ENCODE measurements around the gene HIBADH. TPM values are rescaled to one million over a fixed set of nuclear protein-coding genes. Genes with fewer than 3 reads are reported as not detected.

The HIBADH gene
- total and polyA plus RNA-seq, 9 of the 15 experiments (the other 6 are each of a cell fraction or from before 2014, with no cell fraction given), result 10.7 to 67.8 (median 36.9) TPM

DNA sequence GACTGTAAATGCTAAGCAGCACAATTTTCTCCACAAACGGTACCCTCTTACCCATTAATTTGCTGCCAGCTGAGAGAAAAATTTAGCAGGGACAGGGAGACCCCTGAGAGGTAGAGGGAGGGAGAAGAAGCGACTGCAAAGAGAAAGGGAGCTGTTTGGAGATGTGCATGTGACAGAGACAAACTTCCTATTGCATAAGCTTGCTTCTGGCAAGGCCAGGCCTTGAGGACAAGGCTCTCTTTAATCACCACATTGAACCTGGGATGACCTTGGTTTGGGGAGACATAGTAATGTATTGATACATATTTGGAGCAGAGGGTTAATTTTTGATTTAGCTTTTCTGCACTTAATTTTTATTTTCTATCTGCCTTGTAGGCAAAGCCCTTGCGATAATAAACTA, 31.1 kb upstream of the HIBADH start (continued):
- TF ChIP-seq TEAD2 (tag; IDR thresholded peaks at IDR 0.05) (no peak), ZNF551 (CRISPR knock-in tag; IDR thresholded peaks at IDR 0.05) (no peak), NCOA4 (IDR thresholded peaks at IDR 0.05; ENCODE audit: partially characterized antibody) (no peak), RBFOX2 (IDR thresholded peaks at IDR 0.05; ENCODE audit: low read depth, low read length) (no peak), ZNF212 (CRISPR knock-in tag; IDR thresholded peaks at IDR 0.05) (no peak), TAF7 (tag; IDR thresholded peaks at IDR 0.05) (no peak), SMAD4 (CRISPR knock-in tag; conservative IDR thresholded peaks at IDR 0.05) (peak; percentile 57; the same call in 1 of the 2 replicates), CHCHD3 (CRISPR knock-in tag; IDR thresholded peaks at IDR 0.05) (no peak), ZNF23 (CRISPR knock-in tag; IDR thresholded peaks at IDR 0.05) (no peak), SIN3B (IDR thresholded peaks at IDR 0.05; ENCODE audit: low read depth) (no peak), KLF6 (CRISPR knock-in tag; IDR thresholded peaks at IDR 0.05; ENCODE audit: borderline replicate concordance) (no peak), MTA2 (IDR thresholded peaks at IDR 0.05; ENCODE audit: low read depth) (no peak), CBX2 (IDR thresholded peaks at IDR 0.05; ENCODE audit: insufficient read depth, low read length, poor library complexity, severe bottlenecking) (no peak), EGR1 (conservative IDR thresholded peaks at IDR 0.05) (no peak), KLF1 (tag; IDR thresholded peaks at IDR 0.05) (no peak), BHLHE40 (IDR thresholded peaks at IDR 0.05; ENCODE audit: low read length) (peak; percentile 30; the same call in 1 of the 2 replicates), FOXA1 (IDR thresholded peaks at IDR 0.05; ENCODE audit: borderline replicate concordance) (no peak), ATF1 (CRISPR knock-in tag; IDR thresholded peaks at IDR 0.05) (no peak), ATF1 (tag; IDR thresholded peaks at IDR 0.05) (no peak), MAFK (IDR thresholded peaks at IDR 0.05; ENCODE audit: low read length) (no peak), KHSRP (IDR thresholded peaks at IDR 0.05) (no peak), TRIM28 (IDR thresholded peaks at IDR 0.05) (no peak), SETDB1 (IDR thresholded peaks at IDR 0.05; ENCODE audit: low read length) (no peak), PRPF4 (IDR thresholded peaks at IDR 0.05; ENCODE audit: insufficient read depth, low read depth, low read length, poor library complexity, severe bottlenecking) (no peak), DIDO1 (tag; IDR thresholded peaks at IDR 0.05; ENCODE audit: low read depth) (no peak), SIRT6 (IDR thresholded peaks at IDR 0.05; ENCODE audit: low read depth, low read length) (no peak), NR2C2 (CRISPR knock-in tag; IDR thresholded peaks at IDR 0.05) (no peak), NR2C2 (tag; IDR thresholded peaks at IDR 0.05) (peak; percentile 61; the same call in 1 of the 2 replicates), NFIX (CRISPR knock-in tag; IDR thresholded peaks at IDR 0.05; ENCODE audit: low read depth) (no peak), ZNF174 (CRISPR knock-in tag; IDR thresholded peaks at IDR 0.05) (no peak), BACH1 (tag; IDR thresholded peaks at IDR 0.05) (0 out of 2 replicates have a peak, but pooled peaks have one; percentile 27)
- TF ChIP-seq, protein P1, sequence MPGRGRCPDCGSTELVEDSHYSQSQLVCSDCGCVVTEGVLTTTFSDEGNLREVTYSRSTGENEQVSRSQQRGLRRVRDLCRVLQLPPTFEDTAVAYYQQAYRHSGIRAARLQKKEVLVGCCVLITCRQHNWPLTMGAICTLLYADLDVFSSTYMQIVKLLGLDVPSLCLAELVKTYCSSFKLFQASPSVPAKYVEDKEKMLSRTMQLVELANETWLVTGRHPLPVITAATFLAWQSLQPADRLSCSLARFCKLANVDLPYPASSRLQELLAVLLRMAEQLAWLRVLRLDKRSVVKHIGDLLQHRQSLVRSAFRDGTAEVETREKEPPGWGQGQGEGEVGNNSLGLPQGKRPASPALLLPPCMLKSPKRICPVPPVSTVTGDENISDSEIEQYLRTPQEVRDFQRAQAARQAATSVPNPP (IDR thresholded peaks at IDR 0.05; ENCODE audit: borderline replicate concordance, insufficient read depth, insufficient read length), result no peak
- TF ChIP-seq, protein P2, sequence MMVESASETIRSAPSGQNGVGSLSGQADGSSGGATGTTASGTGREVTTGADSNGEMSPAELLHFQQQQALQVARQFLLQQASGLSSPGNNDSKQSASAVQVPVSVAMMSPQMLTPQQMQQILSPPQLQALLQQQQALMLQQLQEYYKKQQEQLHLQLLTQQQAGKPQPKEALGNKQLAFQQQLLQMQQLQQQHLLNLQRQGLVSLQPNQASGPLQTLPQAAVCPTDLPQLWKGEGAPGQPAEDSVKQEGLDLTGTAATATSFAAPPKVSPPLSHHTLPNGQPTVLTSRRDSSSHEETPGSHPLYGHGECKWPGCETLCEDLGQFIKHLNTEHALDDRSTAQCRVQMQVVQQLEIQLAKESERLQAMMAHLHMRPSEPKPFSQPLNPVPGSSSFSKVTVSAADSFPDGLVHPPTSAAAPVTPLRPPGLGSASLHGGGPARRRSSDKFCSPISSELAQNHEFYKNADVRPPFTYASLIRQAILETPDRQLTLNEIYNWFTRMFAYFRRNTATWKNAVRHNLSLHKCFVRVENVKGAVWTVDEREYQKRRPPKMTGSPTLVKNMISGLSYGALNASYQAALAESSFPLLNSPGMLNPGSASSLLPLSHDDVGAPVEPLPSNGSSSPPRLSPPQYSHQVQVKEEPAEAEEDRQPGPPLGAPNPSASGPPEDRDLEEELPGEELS (CRISPR knock-in tag; IDR thresholded peaks at IDR 0.05; ENCODE audit: borderline replicate concordance), result no peak
